Myocyte (in vitro differentiated cells): Measurements from ENCODE around the gene PVR. TPM values are rescaled to one million over a fixed set of nuclear protein-coding genes. Genes with fewer than 3 reads are reported as not detected.
"Not testable (repeated sequence)": the region's sequence is repeated elsewhere in the genome, so short reads cannot be mapped to it uniquely, and the experiment has no call there.

Experiments used
- DNase-seq: peaks from one replicate; pipeline ENCODE4 v3.0.0-alpha.2; 2012; ENCODE audit warnings: low read depth
- total RNA-seq: library from RNA; depleted of rRNA; stranded (reverse); fragments of >200 nt; gene quantifications from 2 replicates; pipeline ENCODE4 v1.2.3, GENCODE V29; 2014

Gene PVR
- total RNA-seq, 1 donor from 2014 or later = 327 TPM

GRCh38 chr19:44672226-44672625, 28.5 kb downstream of the PVR start:
- DNase-seq = no peak

DNA sequence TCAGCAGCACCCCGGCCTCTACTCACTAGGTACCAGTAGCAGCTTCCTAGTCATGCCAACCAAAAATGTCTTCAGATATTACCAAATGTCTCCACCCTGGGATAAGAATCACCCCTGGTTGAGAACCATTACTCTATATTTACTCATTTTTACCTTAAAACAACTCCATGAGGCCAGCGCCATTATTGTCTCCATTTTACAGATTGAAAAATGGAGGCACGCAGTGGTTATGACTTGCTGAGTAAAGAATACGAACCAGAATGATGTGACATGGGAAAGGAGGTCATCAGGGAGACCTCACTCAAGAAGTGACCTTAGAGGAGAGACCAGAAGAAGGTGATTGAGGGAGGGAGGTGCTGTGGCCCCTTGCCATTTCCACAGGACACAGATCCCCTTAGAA, 29.8 kb downstream of the PVR start:
- no peak for DNase-seq

DNA sequence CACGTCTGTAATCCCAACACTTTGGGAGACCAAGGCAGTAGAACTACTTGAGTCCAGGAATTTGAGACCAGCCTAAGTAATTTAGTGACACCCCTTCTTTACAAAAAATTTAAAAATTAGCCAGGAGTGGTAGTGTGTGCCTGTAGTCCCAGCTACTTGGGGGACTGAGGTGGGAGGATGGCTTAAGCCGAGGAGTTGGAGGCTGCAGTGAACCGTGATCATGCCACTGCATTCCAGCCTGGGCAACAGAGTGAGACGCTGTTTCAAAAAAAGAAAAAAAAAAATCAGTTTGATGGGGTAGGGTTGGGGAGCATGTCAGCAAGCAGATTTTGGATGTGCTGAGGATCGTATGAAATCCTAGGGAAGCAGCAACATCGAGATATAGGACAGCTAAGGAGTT, 31.8 kb downstream of the PVR start:
- DNase-seq = no peak

GRCh38 chr19:44677019-44677811, 33.5 kb downstream of the PVR start:
- peak; percentile 35 for DNase-seq

- no peak for DNase-seq
These were observed 36.8 kb downstream of the PVR start for GRCh38 chr19:44680536-44680935.

DNA sequence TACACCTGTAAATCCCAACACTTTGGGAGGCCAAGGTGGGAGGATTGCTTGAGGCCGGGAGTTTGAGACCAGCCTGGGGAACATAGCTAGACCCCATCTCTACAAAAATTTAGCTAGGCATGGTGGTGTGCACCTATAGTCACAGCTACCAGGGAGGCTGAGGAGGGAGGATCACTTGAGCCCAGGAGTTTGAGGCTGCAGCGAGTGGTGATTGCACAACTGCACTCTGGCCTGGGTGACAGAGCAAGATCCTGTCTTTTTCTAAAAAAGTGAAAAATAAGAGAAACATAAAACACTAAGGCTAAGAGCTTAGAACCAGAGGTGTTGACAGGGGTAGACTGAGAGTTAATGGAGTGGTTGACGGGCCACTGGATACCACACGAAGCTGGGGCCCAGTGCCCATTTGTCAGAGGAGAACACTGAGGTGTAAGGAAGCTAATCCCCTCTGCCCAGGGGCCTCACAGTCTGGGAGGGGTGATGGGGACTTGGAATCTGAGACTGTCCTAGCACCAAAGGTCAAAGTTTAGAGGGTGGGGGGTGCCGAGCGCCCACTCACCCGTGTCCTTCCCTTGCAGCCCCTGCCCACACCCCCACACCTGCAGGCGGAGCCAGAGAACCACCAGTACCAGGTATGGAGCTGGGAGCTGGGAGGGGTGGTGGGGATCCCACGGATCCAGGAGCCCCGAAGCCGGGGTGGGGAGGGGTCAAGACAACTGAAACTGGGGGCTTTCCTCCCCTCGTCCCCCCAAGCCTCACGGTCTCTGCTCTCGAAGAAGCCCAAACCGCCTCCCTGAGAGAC, 38.5 kb downstream of the PVR start:
- DNase-seq = no peak

- no peak for DNase-seq
These were observed 39.1 kb downstream of the PVR start for GRCh38 chr19:44682807-44683206.

DNA sequence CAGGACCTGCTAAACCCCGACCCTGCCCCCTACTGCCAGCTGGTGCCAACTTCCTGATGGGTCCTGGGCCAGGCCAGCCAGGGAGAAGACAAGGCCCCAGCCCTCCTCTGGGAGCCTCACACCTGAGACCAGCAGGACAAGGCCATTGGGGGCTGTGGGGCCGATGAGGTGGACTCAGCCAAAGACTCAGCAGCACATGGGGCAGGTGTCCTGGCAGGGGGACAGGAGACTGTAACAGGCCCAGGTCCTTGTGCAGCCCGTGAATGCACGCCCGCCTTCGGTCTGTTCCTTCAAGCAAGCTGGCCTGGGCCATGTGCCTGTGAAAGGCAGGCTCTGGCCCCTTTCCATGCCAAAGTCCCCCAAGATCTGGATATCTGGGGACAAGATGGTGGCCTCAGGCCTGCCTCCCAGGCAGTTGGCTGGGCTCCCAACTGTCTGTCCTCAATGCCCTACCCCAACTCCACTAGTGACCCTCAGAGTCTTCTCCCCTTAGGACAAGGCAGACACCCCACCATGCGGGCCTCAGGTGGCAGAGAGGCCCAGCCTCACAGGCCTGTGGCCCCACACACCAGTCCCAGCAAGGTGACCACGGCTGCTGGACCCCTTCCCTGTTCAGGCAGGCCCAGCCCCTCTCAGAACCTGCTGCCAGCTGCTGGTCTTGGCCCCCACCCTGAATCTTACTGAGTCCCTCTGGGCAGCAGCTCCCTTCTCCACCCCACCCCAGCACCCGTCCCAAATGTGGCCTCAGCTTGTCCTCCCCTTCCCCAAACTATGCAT, 39.9 kb downstream of the PVR start:
- no peak for DNase-seq

GRCh38 chr19:44684396-44684795, 40.7 kb downstream of the PVR start:
- DNase-seq = not testable (repeated sequence)

DNA sequence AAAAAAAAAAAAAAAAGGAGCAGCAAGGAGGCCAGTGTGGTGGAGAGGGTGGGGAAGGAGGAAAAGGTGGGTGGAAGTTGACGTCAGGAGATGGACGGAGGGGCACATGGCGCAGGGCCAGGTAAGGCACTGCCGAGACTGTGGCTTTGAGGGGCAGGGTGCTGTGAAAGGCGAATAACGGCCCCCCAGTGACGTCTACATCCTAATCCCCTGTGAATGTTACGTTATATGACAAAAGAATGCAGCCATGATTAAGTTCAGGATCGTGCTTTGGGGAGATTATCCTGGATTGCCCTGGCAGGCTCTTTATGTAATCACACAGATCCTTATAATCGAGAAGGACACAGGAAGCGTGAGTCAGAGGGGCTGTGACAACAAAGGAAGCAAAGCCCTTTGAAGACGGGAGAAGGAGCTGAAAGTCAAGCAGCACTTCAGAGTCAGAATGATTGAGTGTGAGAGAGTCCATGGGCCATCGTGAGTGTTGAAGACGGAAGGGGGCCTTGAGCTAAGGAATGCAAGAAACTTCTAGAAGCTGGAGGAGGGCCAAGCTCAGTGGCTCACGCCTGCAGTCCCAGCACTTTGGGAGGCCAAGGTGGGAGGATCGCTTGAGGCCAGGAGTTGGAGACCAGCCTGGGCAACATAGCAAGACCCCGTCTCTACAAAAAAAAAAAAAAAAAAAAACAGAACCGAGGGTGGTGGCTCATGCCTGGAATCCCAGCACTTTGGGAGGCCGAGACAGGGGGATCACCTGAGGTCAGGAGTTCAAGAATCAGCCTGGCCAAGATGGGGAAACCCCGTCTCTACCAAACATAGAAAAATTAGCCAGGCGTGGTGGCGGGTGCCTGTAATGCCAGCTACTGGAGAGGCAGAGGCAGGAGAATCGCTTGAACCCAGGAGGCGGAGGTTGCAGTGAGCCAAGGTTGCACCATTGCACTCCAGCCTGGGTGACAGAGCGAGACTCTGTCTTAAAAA, 41.5 kb downstream of the PVR start:
- peak; percentile 40 for DNase-seq

DNA sequence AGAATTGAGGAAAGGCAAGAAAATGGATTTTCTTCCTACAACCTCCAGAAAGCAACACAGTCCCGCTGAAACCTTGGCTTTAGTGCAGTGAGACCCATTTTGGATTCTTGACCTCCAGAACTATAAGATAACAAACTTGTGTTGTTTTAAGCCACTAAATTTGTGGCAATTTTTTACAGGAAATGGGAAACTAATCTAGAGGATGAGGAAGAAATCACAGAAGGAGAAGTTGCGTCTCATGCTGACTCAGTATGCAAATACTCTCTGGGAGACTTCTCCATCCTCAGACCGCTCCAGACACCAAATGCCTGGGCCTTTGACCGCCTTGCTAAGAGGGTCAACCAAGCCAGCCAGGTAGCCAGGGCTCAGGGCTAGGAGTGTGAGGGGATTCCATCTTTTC, 42.2 kb downstream of the PVR start:
- DNase-seq = no peak

DNA sequence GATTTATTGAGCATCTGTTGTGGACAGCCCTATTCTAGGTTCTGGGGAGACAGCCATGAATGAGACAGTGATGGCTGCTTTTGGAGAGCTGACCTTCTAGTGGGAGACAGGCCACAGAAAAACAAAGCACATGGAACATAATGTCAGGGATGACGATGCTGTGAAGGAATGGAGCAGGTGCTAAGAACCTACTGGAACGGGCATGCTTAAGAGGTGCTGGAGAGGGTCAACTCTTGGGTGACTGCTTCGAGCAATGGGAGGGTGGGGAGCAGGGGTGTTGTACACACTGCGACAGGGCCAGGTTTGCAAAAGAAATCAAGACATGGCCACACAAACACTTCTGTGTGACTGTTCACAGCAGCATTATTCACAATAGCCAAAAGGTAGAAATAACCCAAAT, 43.2 kb downstream of the PVR start:
- DNase-seq = peak; percentile 59

GRCh38 chr19:44687888-44688287, 44.2 kb downstream of the PVR start:
- DNase-seq = no peak

GRCh38 chr19:44689290-44690130, 45.8 kb downstream of the PVR start:
- peak; percentile 68 for DNase-seq

GRCh38 chr19:44690131-44690440, 46.4 kb downstream of the PVR start:
- no peak for DNase-seq

DNA sequence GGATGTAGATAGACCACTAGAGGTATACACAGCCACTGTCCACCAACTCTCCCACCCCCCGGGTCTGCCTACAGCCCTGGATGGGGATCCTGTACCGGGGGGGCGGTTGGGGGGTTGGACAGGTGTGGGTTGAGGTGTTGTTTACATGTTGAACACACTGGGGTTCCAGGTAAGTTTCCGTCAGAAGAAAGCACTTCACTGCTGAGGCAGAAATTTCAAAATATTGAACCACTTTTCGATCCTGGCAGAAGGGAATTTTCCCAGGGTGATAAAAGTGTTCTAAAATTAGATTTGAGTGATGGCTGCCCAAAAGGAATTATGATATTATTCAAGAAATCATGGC, 48.6 kb downstream of the PVR start:
- DNase-seq = no peak

DNA sequence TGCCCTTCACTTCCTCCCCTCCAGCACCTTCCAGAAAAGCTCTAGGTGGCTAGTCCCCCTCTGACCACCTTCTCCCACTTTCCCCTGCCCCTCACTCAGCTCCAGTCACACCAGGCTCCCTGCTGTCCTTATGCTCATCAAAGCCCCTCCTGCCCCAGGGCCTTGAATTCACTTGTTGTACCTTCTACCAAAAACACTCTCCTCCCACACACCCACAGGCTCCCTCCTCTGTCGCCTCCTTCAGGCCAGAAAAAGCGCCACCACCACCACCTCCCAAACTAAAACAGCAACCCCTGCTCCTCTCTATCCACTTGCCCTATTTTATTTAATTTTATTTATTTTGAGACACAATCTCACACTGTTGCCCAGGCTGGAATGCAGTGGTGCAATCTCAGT, 50.5 kb downstream of the PVR start:
- no peak for DNase-seq

DNA sequence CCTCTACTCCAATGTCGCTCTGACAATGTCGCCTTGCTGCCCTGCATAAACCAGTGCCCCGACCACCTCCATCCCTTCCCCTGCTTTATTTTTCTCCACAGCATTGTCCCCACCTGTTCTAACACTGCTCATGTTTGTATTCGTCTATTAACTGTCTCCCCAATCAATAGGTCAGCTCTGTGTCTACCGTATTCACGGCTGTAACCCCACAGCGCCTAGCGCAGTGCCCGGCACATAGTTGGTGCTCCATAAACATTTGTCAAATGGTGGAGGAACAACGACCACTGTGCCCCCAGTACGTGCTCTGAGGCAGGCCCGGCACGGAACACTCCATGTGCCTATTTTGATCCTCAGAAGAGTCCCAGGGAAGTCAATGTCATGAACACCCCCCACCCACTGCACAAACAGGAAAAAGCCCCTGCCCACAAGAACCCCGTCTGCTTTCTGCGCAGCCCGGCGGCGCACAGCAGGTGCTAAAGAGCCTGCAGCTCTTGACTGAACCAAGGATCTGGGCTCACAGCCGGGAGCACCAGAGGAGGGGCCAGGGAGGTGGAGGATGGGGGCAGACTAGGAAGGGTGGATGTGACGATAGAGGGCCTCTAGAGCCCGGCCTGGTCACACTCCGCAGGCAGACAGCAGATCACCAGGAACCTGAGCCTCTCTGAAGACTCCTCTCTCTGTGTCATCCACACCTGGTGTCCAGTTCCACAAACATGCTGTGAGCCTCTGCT, 53.4 kb downstream of the PVR start:
- no peak for DNase-seq

- no peak for DNase-seq
These were observed 53.9 kb downstream of the PVR start for GRCh38 chr19:44697670-44698034.
